ENCODE measurements around the gene ZBTB7C.

GRCh38 chr18:48002933-48003365, 406.2 kb downstream of the ZBTB7C start:
- TF ChIP-seq CTCF (IDR thresholded peaks at IDR 0.05): no peak
- TF ChIP-seq EP300 (IDR thresholded peaks at IDR 0.05): no peak
